ENCODE measurements around the gene BCR.
A peak's percentile ranks its signal among the peaks of the same experiment; 100 is the strongest.

BCR gene

GRCh38 chr22:23176645-23177027 lies 3.7 kb upstream of the BCR start:
- no peak for DNase-seq (ENCODE audit: low read depth in 2 of 2)

DNA sequence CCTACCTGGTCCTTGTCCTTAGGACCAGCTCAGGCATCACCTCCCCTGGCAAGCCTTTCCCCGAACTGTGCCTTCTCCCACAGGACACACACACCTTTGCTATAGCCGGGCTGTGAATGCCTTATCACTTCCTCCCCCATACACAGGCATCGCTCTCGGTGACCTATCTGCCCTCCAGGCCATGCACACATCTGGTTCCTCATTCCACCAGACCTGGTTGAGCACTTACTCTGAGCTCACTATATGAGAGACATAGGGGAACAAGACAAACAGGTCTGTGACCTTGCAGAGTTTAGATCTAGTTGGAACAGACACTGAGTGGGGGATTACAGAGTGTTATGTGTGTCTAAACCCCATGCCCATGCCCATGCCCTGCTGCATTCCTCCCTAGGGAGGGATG lies 3.1 kb upstream of the BCR start:
- DNase-seq (ENCODE audit: low read depth in 2 of 2), result no peak

DNA sequence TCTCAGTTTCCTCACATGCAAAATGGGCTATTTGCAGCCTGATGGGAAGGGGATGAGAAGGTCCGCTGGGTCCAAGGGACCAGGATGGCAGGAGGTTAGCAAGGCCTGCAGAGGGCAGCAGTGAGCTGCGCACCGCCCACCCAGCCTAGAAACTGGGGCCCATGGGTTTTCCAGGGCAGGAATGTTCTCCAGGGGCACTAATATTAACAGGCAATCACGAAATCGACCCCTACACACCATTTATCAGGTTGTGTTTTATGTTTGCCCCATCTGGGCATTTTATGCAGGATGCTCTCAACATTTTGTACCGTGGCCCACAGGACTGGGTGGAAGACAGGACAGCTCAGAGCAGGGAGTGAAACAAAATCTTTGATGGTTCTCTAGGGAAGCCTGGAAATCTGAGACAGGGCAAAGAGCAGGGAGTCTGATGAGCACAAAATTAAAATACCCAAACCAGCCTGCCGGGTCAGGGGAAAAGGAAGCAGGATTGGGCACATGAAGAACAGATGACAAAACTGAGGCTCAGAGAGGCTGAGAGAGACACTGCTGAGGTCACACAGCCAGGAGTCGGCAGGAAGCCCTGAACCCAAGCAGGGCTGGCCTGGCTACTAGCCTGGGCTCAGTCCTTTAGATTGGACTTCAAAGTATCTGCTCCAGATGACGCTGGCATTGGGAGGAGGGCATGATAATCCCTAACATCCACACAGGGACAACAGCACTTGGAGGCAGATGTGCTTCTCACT lies 1.6 kb upstream of the BCR start:
- DNase-seq (ENCODE audit: low read depth in 2 of 2), result peak; percentile 25 to 40

GRCh38 chr22:23179381-23180299 lies 669 bp upstream of the BCR start:
- no peak for DNase-seq (ENCODE audit: low read depth in 2 of 2)

- no peak for DNase-seq (ENCODE audit: low read depth in 2 of 2)
Observed at GRCh38 chr22:23180893-23181720, 798 bp downstream of the BCR start.

DNA sequence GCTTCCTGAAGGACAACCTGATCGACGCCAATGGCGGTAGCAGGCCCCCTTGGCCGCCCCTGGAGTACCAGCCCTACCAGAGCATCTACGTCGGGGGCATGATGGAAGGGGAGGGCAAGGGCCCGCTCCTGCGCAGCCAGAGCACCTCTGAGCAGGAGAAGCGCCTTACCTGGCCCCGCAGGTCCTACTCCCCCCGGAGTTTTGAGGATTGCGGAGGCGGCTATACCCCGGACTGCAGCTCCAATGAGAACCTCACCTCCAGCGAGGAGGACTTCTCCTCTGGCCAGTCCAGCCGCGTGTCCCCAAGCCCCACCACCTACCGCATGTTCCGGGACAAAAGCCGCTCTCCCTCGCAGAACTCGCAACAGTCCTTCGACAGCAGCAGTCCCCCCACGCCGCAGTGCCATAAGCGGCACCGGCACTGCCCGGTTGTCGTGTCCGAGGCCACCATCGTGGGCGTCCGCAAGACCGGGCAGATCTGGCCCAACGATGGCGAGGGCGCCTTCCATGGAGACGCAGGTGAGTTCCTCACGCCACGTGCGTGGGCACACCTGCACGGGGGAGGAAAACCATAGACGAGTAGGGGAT lies 1.5 kb downstream of the BCR start:
- DNase-seq (ENCODE audit: low read depth in 2 of 2), result no peak

DNA sequence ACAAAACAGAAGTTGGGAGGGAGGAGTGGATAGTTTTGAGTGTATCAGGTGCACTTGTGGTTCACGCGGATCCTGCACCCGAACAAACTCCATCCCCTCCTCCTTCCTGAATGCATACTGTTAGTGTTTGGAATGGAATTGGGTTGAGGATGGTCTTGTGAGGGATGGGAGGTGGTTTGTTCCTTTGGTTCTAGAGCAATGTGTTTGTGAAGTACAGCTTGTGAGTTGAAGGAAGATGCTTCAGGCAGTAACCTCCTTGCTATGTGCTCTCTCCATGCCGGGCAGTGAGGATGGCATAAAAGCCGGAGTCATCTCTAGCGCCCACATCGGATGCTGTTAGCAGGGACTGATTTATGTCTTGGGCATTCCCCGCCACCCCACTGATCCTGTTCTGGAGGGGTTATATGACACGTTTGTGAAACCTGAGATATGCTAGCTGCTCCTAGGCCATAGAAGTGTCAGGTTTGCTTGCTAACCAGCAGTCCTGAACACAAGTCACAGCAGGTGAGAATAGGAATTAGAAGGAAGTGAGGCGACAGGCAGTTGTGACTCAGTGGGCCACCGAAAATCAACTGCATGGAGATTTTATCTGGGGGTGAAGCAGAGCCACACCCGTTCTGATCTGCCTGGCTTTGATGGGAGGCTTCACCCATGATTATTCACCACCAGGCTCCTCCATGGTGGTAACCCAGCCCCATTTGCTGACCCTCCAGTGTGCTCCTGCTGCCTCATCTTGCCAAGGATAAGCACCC lies 2.2 kb downstream of the BCR start:
- no peak for DNase-seq (ENCODE audit: low read depth in 2 of 2)

GRCh38 chr22:23183061-23183698 lies 2.9 kb downstream of the BCR start:
- no peak for DNase-seq (ENCODE audit: low read depth in 2 of 2)

DNA sequence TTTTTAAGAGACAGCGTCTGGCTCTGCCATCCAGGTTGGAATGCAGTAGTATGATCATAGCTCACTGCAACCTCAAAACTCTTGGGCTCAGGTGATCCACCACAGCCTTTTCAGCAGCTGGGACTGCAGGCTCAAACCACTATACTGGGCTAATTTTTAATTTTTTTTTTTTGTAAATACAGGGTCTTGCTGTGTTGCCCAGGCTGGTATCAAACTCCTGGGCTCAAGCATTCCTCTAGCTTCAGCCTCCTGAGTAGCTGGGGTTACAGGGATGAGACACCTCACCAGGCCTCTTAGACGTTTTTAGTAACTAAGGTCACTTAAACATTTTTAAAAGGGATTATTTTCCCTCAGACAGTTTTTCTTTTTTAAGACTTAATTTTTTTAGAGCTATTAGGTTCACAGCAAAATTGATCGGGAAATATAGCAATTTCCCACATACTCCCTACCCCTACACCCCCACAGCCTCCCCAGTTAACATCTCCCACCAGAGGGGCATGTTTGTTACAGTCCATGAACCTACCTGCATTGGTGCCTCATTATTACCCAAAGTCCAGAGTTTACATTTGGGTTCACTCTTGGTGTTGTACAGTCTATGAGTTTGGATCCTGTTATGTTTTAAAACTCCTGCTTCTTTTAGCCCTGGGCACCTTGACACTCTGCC lies 3.9 kb downstream of the BCR start:
- no peak for DNase-seq (ENCODE audit: low read depth in 2 of 2)

DNA sequence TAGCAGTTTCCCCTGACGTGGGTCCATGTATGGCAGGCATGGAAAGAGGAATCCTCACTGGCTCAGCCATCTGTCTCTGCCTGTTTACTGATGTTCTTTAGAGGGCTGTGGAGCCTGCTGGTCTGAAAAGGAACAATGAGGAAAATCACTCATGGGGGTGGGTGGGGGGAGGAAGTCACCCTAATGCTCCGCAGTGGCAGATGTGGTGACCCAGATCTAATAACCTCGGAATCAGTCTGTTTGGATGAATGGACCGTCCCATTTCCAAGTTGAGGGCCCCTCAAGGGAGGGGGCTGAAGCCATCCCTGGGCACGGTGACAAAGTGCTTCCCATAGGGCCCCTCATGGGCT lies 4.4 kb downstream of the BCR start:
- DNase-seq (ENCODE audit: low read depth in 2 of 2), result no peak

- no peak for DNase-seq (ENCODE audit: low read depth in 2 of 2)
Observed at GRCh38 chr22:23187211-23187610, 6.9 kb downstream of the BCR start.

GRCh38 chr22:23187871-23188700 lies 7.8 kb downstream of the BCR start:
- DNase-seq (ENCODE audit: low read depth in 2 of 2), result no peak

- DNase-seq (ENCODE audit: low read depth in 2 of 2), result no peak
Observed at GRCh38 chr22:23190526-23190925, 10.2 kb downstream of the BCR start.

GRCh38 chr22:23192133-23192532 lies 11.8 kb downstream of the BCR start:
- no peak for DNase-seq (ENCODE audit: low read depth in 2 of 2)

GRCh38 chr22:23192558-23192957 lies 12.2 kb downstream of the BCR start:
- no peak for DNase-seq (ENCODE audit: low read depth in 2 of 2)

GRCh38 chr22:23193196-23193827 lies 13.0 kb downstream of the BCR start:
- DNase-seq (ENCODE audit: low read depth in 2 of 2), result no peak

GRCh38 chr22:23193882-23194281 lies 13.6 kb downstream of the BCR start:
- no peak for DNase-seq (ENCODE audit: low read depth in 2 of 2)

GRCh38 chr22:23196165-23196564 lies 15.9 kb downstream of the BCR start:
- DNase-seq (ENCODE audit: low read depth in 2 of 2), result no peak

GRCh38 chr22:23197836-23198235 lies 17.5 kb downstream of the BCR start:
- DNase-seq (ENCODE audit: low read depth in 2 of 2), result no peak

Measured in stimulated activated CD8-positive, alpha-beta memory T cell treated with anti-CD3 and anti-CD28 coated beads, Interleukin-2, amount 100 ng/mL, for 1 hour (primary cell).